ENCODE data around the gene SARS1.

GRCh38 chr1:109274533-109275476 is 61.1 kb downstream of the SARS1 start:
- no peak for TF ChIP-seq CTCF (IDR thresholded peaks at IDR 0.05; ENCODE audit: insufficient read depth, low read length)
- no peak for TF ChIP-seq REST (IDR thresholded peaks at IDR 0.05; ENCODE audit: insufficient replicate concordance, low read depth)
- no peak for TF ChIP-seq POLR2AphosphoS5 (IDR thresholded peaks at IDR 0.05; ENCODE audit: low read depth)
- TF ChIP-seq GABPA (IDR thresholded peaks at IDR 0.05; ENCODE audit: low read depth), result no peak

Measured in HL-60 (cell line).